Stomach (tissue), 9 donors: ENCODE data around the gene FOSB. TPM values are rescaled to one million over a fixed set of nuclear protein-coding genes. Genes with fewer than 3 reads are reported as not detected.
"Not testable (repeated sequence)": the region's sequence is repeated elsewhere in the genome, so short reads cannot be mapped to it uniquely, and the experiment has no call there.

Source experiments
- DNase-seq, 2 donors: peaks; one replicate each; pipeline versions ENCODE4 v3.0.0 to v3.0.0-alpha.2; 2013 to 2019
- H3K27ac ChIP-seq, 5 donors: fragments of 200-600 bp in 4 of 5; sonication (generic) in 4 of 5; one replicate each; pipeline ENCODE4 v1.5.1; 2013 to 2019; ENCODE audit warnings: mild to moderate bottlenecking in 1 of 5, moderate library complexity in 1 of 5
- H3K27me3 ChIP-seq, 3 donors: fragments of 200-600 bp; sonication (generic); one replicate each; pipeline ENCODE4 v1.5.1; 2017 to 2019; ENCODE audit warnings: mixed run types in 1 of 3
- H3K36me3 ChIP-seq, 4 donors: fragments of 200-600 bp; sonication (generic); 1 replicate in 3 of 4; 2 replicates in 1 of 4; pipeline ENCODE4 v1.5.1; 2016 to 2019
- H3K4me1 ChIP-seq, 4 donors: fragments of 200-600 bp; sonication (generic); one replicate each; pipeline ENCODE4 v1.5.1; 2016 to 2019
- H3K4me3 ChIP-seq, 4 donors: fragments of 200-600 bp; sonication (generic) in 3 of 4; one replicate each; pipeline ENCODE4 v1.5.1; 2016 to 2019; ENCODE audit warnings: mild to moderate bottlenecking in 1 of 4
- H3K9me3 ChIP-seq, 4 donors: fragments of 200-600 bp; sonication (generic); one replicate each; pipeline ENCODE4 v1.5.1; 2016 to 2019
- CTCF ChIP-seq, 7 experiments: fragments of 450-650 bp in 4 of 7; fragments of 200-600 bp in 3 of 7; sonication (generic) in 3 of 7; IDR thresholded peaks; one replicate each; pipeline ENCODE4 v1.5.1; 2016 to 2019; ENCODE audit warnings: antibody characterized with exemption in 7 of 7, control low read depth in 2 of 7, mild to moderate bottlenecking in 1 of 7
- EP300 ChIP-seq: sonication (generic); formaldehyde crosslinking; IDR thresholded peaks from one replicate; pipeline ENCODE4 v1.6.1; 2017; ENCODE audit warnings: antibody characterized with exemption
- POLR2A ChIP-seq, 4 donors: fragments of 450-650 bp; IDR thresholded peaks; one replicate each; pipeline ENCODE4 v1.6.1; 2016; ENCODE audit warnings: antibody characterized with exemption in 4 of 4, control low read depth in 2 of 4, mild to moderate bottlenecking in 1 of 4, moderate library complexity in 1 of 4
- POLR2AphosphoS5 ChIP-seq, 3 donors: sonication (generic); formaldehyde crosslinking; IDR thresholded peaks; one replicate each; pipeline ENCODE4 v1.6.1; 2016; ENCODE audit warnings: antibody characterized with exemption in 3 of 3
- whole genome bisulfite sequencing, 5 donors: extraction: QIAGEN DNeasy Blood & Tissue Kit in 3 of 5; methylation state at CpG; one replicate each; pipeline versions ENCODE4 v1.1.5 to v1.1.7; 2013 to 2018; 5-methylcytosine and 5-hydroxymethylcytosine counted together
- intact Hi-C: fragments of 100-400 bp; cut with DNase I; formaldehyde crosslinking; loops from one replicate; pipeline ENCODE4 v1.15.1; 2023; ENCODE audit warnings: low total_unique reads
- polyA plus RNA-seq, 3 donors: library from polyadenylated mRNA; stranded (reverse); fragments of 200-250 nt; gene quantifications; one replicate each; pipeline ENCODE4 v1.2.3, GENCODE V29; 2013
- total RNA-seq, 5 donors: library from RNA; depleted of rRNA; stranded (reverse); fragments of >200 nt; gene quantifications; one replicate each; pipeline versions ENCODE4 v1.1.0 to v1.2.3, GENCODE V29; 2014 to 2016
- donor health status: healthy with polysubstance abuse.
- donor health status: Bipolar disorder and iron deficiency.
- donor health status: healthy.

FOSB gene
- total and polyA plus RNA-seq, 8 donors, result 1.2 to 76.8 (median 9.0) TPM

- peak overlapping the region; percentile 50 to 64 (median 56) for H3K4me3 ChIP-seq
These were observed 44.7 kb upstream of the FOSB start for GRCh38 chr19:45423033-45423588.

GRCh38 chr19:45423589-45424190 is 44.1 kb upstream of the FOSB start, which contains the start of gene ERCC1:
TSS of gene ERCC1 (minus strand) at chr19:45423917. CDS start at chr19:45423374, 543 bp downstream.
- WGBS, 5 donors, result 0 to 1% (median 0%) methylated on average over 35 to 37 of the region's 37 CpGs
- TF ChIP-seq POLR2AphosphoS5 (IDR thresholded peaks at IDR 0.05) (peak in 2 of 3 donors; percentile 86 to 90), EP300 (no peak), POLR2A (IDR thresholded peaks at IDR 0.05) (peak in 2 of 4 donors; percentile 44 to 74), CTCF (IDR thresholded peaks at IDR 0.05) (no peak)
- peaks cover 9 to 35% (median 28%) of the 10 kb centered on the region in 4 donors for H3K36me3 ChIP-seq
- peak within 1 kb of the TSS; percentile 92 to 94 (median 93) for H3K27ac ChIP-seq
- peak within 1 kb of the TSS; percentile 50 to 64 (median 56) for H3K4me3 ChIP-seq
- H3K27me3 ChIP-seq, result peaks cover 0 to 8% (median 0%) of the 10 kb centered on the region in 3 donors
- H3K4me1 ChIP-seq, result peaks cover 24 to 67% (median 45%) of the 10 kb centered on the region in 4 donors
- peak; percentile 98 to 99 for DNase-seq
- intact Hi-C loops, result no loop called here
- H3K9me3 ChIP-seq, result no peaks in the 10 kb centered on the region

More at GRCh38 chr19:45423033-45423588, 44.7 kb upstream of the FOSB start:
- Histone ChIP-seq H3K36me3 (peaks cover 10 to 41% (median 34%) of the 10 kb centered on the region in 4 donors), H3K4me1 (peaks cover 18 to 62% (median 40%) of the 10 kb centered on the region in 4 donors), H3K9me3 (no peaks in the 10 kb centered on the region), H3K27me3 (peaks cover 0 to 2% (median 0%) of the 10 kb centered on the region in 3 donors), H3K27ac (peak overlapping the region; percentile 92 to 94 (median 93))
- DNase-seq, result no peak
- intact Hi-C loops, result no loop called here
- TF ChIP-seq EP300 (no peak), CTCF (IDR thresholded peaks at IDR 0.05) (no peak), POLR2A (IDR thresholded peaks at IDR 0.05) (no peak), POLR2AphosphoS5 (IDR thresholded peaks at IDR 0.05) (no peak)
- WGBS, 5 donors, result 11 to 20% (median 12%) methylated on average over 15 to 20 of the region's 20 CpGs

GRCh38 chr19:45424191-45425058 is 43.4 kb upstream of the FOSB start:
- peaks cover 2 to 28% (median 21%) of the 10 kb centered on the region in 4 donors for H3K36me3 ChIP-seq
- peak in 2 of 3 donors; percentile 35 to 84 for TF ChIP-seq POLR2AphosphoS5 (IDR thresholded peaks at IDR 0.05)
- no peak for TF ChIP-seq POLR2A (IDR thresholded peaks at IDR 0.05)
- WGBS, 5 donors, result 7 to 12% (median 9%) methylated on average over 24 of the region's 24 CpGs
- peaks cover 0 to 13% (median 0%) of the 10 kb centered on the region in 3 donors for H3K27me3 ChIP-seq
- intact Hi-C loops, result no loop called here
- H3K27ac ChIP-seq, result peak overlapping the region; percentile 92 to 94 (median 93)
- peak overlapping the region; percentile 50 to 64 (median 56) for H3K4me3 ChIP-seq
- DNase-seq, result peak; percentile 62 to 80
- H3K9me3 ChIP-seq, result no peaks in the 10 kb centered on the region
- H3K4me1 ChIP-seq, result peaks cover 28 to 68% (median 49%) of the 10 kb centered on the region in 4 donors

- 1 to 3% (median 2%) methylated on average over 35 to 73 of the region's 73 CpGs for WGBS, 5 donors
- peak overlapping the region in 4 of 5 donors; percentile 53 to 86 (median 76) for H3K27ac ChIP-seq
- peak; percentile 38 to 82 for DNase-seq
- H3K36me3 ChIP-seq, result no peaks in the 10 kb centered on the region
- intact Hi-C loops, result no loop called here
- no peak for TF ChIP-seq POLR2A (IDR thresholded peaks at IDR 0.05)
- peak in 2 of 7 experiments; percentile 7 to 36 for TF ChIP-seq CTCF (IDR thresholded peaks at IDR 0.05)
- peak in 1 of 3 donors; percentile 33 for TF ChIP-seq POLR2AphosphoS5 (IDR thresholded peaks at IDR 0.05)
- H3K4me1 ChIP-seq, result peaks cover 19 to 44% (median 31%) of the 10 kb centered on the region in 4 donors
- no peaks in the 10 kb centered on the region for H3K9me3 ChIP-seq
- H3K4me3 ChIP-seq, result peak overlapping the region; percentile 41 to 48 (median 45)
- peaks cover 0 to 13% (median 0%) of the 10 kb centered on the region in 3 donors for H3K27me3 ChIP-seq
These were observed 39.2 kb upstream of the FOSB start for GRCh38 chr19:45428384-45429231.

- peak overlapping the region in 2 of 5 donors; percentile 75 to 86 for H3K27ac ChIP-seq
- DNase-seq, intact Hi-C loops, H3K36me3 ChIP-seq, H3K4me3 ChIP-seq, H3K9me3 ChIP-seq: not testable (repeated sequence)
- H3K4me1 ChIP-seq, result peaks cover 10 to 36% (median 25%) of the 10 kb centered on the region in 4 donors
- H3K27me3 ChIP-seq, result peaks cover 0 to 13% (median 0%) of the 10 kb centered on the region in 3 donors
- 59 to 79% (median 65%) methylated on average over 11 of the region's 11 CpGs for WGBS, 5 donors
These were observed 37.9 kb upstream of the FOSB start for GRCh38 chr19:45429896-45430295.

GRCh38 chr19:45431008-45431407 is 36.8 kb upstream of the FOSB start:
- whole genome bisulfite sequencing, 5 donors, result 51 to 63% (median 58%) methylated on average over 9 of the region's 9 CpGs
- DNase-seq, H3K9me3 ChIP-seq, H3K4me3 ChIP-seq, H3K36me3 ChIP-seq, intact Hi-C loops: not testable (repeated sequence)
- H3K27ac ChIP-seq, result peak overlapping the region in 1 of 5 donors; percentile 86
- peaks cover 0 to 13% (median 0%) of the 10 kb centered on the region in 3 donors for H3K27me3 ChIP-seq
- peaks cover 10 to 27% (median 19%) of the 10 kb centered on the region in 4 donors for H3K4me1 ChIP-seq
